Progenitor cell of endocrine pancreas (in vitro differentiated cells): Measurements from ENCODE around the gene TFF2. TPM values are rescaled to one million over a fixed set of nuclear protein-coding genes. Genes with fewer than 3 reads are reported as not detected.

Experiments used
- DNase-seq: peaks from one replicate; pipeline ENCODE4 v3.0.0; 2021; ENCODE audit warnings: low spot score; ENCODE audit not compliant: unreplicated experiment
- H3K27ac Mint-ChIP-seq: 2 replicates; pipeline ENCODE4 v1.8.0; 2021; ENCODE audit warnings: mild to moderate bottlenecking, moderate library complexity, mixed read lengths
- H3K27me3 Mint-ChIP-seq: 2 replicates; pipeline ENCODE4 v1.8.0; 2021; ENCODE audit warnings: mixed read lengths
- H3K36me3 Mint-ChIP-seq: 2 replicates; pipeline ENCODE4 v1.8.0; 2022; ENCODE audit warnings: mixed read lengths; ENCODE audit not compliant: insufficient read depth
- H3K4me1 Mint-ChIP-seq: 2 replicates; pipeline ENCODE4 v1.8.0; 2021; ENCODE audit warnings: low read depth, mixed read lengths
- H3K4me3 Mint-ChIP-seq: 2 replicates; pipeline ENCODE4 v1.8.0; 2021; ENCODE audit warnings: low read depth, mild to moderate bottlenecking, moderate library complexity, mixed read lengths
- H3K9me3 Mint-ChIP-seq: 2 replicates; pipeline ENCODE4 v1.8.0; 2021; ENCODE audit warnings: low read depth, mixed read lengths
- CTCF ChIP-seq: fragments of 200-600 bp; sonication (generic); IDR thresholded peaks from one replicate; pipeline ENCODE4 v1.5.0; 2021; ENCODE audit warnings: antibody characterized with exemption, mild to moderate bottlenecking; ENCODE audit not compliant: unreplicated experiment
- total RNA-seq: library from RNA; stranded (reverse); gene quantifications from 2 replicates; pipeline ENCODE4 v1.2.1, GENCODE V29; 2021

Gene TFF2
- total RNA-seq, 1 donor from 2014 or later, result not detected

- H3K27me3 Mint-ChIP-seq, result peaks cover 10% of the 10 kb centered on the region
- no peaks in the 10 kb centered on the region for H3K9me3 Mint-ChIP-seq
- H3K4me3 Mint-ChIP-seq, result no peak overlapping the region
- no peak overlapping the region for H3K27ac Mint-ChIP-seq
- TF ChIP-seq CTCF, result no peak
- DNase-seq, result no peak
- peaks cover 10% of the 10 kb centered on the region for H3K4me1 Mint-ChIP-seq
- H3K36me3 Mint-ChIP-seq, result no peaks in the 10 kb centered on the region
Measured at GRCh38 chr21:42308161-42308913, 42.5 kb downstream of the TFF2 start.

- no peak for TF ChIP-seq CTCF
- no peaks in the 10 kb centered on the region for H3K9me3 Mint-ChIP-seq
- H3K27me3 Mint-ChIP-seq, result peaks cover 10% of the 10 kb centered on the region
- DNase-seq, result no peak
- no peak overlapping the region for H3K4me3 Mint-ChIP-seq
- no peak overlapping the region for H3K27ac Mint-ChIP-seq
- no peaks in the 10 kb centered on the region for H3K36me3 Mint-ChIP-seq
- peaks cover 8% of the 10 kb centered on the region for H3K4me1 Mint-ChIP-seq
Measured at GRCh38 chr21:42307106-42307505, 43.7 kb downstream of the TFF2 start.

- Mint-ChIP-seq H3K36me3 (no peaks in the 10 kb centered on the region), H3K4me1 (peaks cover 2% of the 10 kb centered on the region), H3K27ac (no peak overlapping the region), H3K4me3 (no peak overlapping the region), H3K9me3 (no peaks in the 10 kb centered on the region), H3K27me3 (peaks cover 10% of the 10 kb centered on the region)
- DNase-seq, result no peak
- TF ChIP-seq CTCF, result no peak
Measured at GRCh38 chr21:42306366-42307035, 44.3 kb downstream of the TFF2 start.

- TF ChIP-seq CTCF, result no peak
- H3K4me3 Mint-ChIP-seq, result no peak overlapping the region
- no peaks in the 10 kb centered on the region for H3K36me3 Mint-ChIP-seq
- no peaks in the 10 kb centered on the region for H3K4me1 Mint-ChIP-seq
- H3K9me3 Mint-ChIP-seq, result no peaks in the 10 kb centered on the region
- no peak for DNase-seq
- H3K27me3 Mint-ChIP-seq, result peaks cover 14% of the 10 kb centered on the region
- H3K27ac Mint-ChIP-seq, result no peak overlapping the region
Measured at GRCh38 chr21:42305707-42306147, 45.1 kb downstream of the TFF2 start.

GRCh38 chr21:42304556-42305454 lies 46.0 kb downstream of the TFF2 start:
- no peak for TF ChIP-seq CTCF
- Mint-ChIP-seq H3K27ac (no peak overlapping the region), H3K4me3 (no peak overlapping the region), H3K4me1 (no peaks in the 10 kb centered on the region), H3K27me3 (peaks cover 10% of the 10 kb centered on the region), H3K9me3 (no peaks in the 10 kb centered on the region), H3K36me3 (no peaks in the 10 kb centered on the region)
- no peak for DNase-seq
